ENCODE measurements around the gene SLC25A1. TPM values are rescaled to one million over a fixed set of nuclear protein-coding genes. Genes with fewer than 3 reads are reported as not detected.

Gene SLC25A1
- total RNA-seq = 100 to 1,000 TPM in 3 of 4 donors, 10 to 100 TPM in 1; 68.5 to 229 (median 185) TPM

DNA sequence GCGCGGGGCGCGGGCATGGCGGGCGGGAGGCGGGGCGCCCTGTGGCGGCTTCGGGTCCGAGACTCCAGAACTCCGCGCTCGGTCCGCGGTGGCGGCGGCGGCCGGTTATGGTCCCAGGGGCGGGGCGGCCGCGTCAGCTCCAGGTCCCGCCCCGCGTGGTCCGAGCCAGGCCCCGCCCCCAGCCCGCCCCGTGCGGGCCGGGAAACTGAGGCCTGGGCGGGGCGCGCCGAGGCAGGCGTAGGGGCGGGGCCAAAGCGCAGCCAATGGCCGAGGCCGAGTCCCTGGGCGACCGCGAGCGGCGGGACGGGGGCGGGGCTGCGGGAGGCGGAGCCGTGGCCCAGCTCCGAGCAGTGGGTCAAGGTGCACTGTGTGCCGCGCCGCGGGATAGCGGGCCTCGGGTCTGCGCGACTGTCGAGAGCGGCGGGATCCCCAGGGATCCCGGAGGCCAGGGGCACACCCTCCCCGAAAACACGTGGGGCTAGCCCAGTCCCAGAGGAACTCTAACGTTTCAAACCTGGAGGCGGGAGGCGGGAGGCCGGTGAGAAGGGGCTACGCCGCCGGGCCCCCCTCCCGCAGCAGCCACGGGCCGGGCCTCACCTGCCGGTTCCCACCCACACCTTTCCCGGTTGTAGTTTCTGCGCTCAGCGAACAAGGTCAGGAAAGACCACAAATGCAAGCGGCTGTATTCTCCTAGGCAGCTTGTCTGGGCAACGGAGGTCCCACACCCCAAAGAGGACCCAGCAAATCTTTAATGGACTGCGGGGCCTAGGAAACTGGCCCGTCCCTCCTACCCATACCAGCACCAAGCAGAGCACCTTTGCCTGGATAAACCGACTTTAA is at the start of gene SLC25A1:
TSS of gene SLC25A1 (minus strand) at position 80 of the 840 bp plus-strand sequence. CDS start at position 17, 63 bp downstream.
- Histone ChIP-seq H3K9me3 (no peaks in the 10 kb centered on the region), H3K27me3 (no peaks in the 10 kb centered on the region), H3K4me1 (peaks cover 0 to 36% (median 22%) of the 10 kb centered on the region in 4 donors), H3K4me3 (peak within 1 kb of the TSS; percentile 79 to 100 (median 97)), H3K36me3 (peaks cover 0 to 15% (median 0%) of the 10 kb centered on the region in 3 donors), H3K27ac (peak within 1 kb of the TSS; percentile 90 to 100 (median 94))
- DNase-seq = peak; percentile 93 to 97 (median 97)
- TF ChIP-seq, protein P1, sequence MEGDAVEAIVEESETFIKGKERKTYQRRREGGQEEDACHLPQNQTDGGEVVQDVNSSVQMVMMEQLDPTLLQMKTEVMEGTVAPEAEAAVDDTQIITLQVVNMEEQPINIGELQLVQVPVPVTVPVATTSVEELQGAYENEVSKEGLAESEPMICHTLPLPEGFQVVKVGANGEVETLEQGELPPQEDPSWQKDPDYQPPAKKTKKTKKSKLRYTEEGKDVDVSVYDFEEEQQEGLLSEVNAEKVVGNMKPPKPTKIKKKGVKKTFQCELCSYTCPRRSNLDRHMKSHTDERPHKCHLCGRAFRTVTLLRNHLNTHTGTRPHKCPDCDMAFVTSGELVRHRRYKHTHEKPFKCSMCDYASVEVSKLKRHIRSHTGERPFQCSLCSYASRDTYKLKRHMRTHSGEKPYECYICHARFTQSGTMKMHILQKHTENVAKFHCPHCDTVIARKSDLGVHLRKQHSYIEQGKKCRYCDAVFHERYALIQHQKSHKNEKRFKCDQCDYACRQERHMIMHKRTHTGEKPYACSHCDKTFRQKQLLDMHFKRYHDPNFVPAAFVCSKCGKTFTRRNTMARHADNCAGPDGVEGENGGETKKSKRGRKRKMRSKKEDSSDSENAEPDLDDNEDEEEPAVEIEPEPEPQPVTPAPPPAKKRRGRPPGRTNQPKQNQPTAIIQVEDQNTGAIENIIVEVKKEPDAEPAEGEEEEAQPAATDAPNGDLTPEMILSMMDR (IDR thresholded peaks at IDR 0.05) = peak in 1 of 6 experiments; percentile 5
- TF ChIP-seq POLR2A (IDR thresholded peaks at IDR 0.05) = peak; percentile 61 to 84

DNA sequence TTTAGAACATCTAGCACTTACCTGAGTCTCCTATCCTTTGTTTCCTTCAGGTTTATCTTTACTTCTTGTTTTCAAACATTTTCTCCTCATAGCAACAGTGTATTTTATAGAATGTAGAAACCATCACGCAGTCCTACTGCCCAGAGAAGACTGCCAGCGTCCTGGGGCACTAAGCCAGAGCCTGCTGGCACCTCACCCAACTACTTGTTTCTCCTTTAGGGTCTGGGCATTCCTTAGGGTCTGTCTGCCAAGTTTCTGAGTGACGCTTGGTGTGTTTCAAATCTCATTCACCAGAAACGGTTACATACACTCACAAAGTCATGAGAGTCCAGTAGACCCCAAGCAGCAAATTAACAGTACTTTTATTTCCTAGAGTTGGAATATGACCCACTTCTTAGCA is 49.6 kb upstream of the SLC25A1 start:
- H3K4me1 ChIP-seq = no peaks in the 10 kb centered on the region
- no peak overlapping the region for H3K4me3 ChIP-seq
- no peaks in the 10 kb centered on the region for H3K27me3 ChIP-seq
- no peak overlapping the region for H3K27ac ChIP-seq
- no peaks in the 10 kb centered on the region for H3K9me3 ChIP-seq
- DNase-seq = no peak
- no peak for TF ChIP-seq POLR2A (IDR thresholded peaks at IDR 0.05)
- TF ChIP-seq, protein P1 (IDR thresholded peaks at IDR 0.05) = no peak
- H3K36me3 ChIP-seq = no peaks in the 10 kb centered on the region

DNA sequence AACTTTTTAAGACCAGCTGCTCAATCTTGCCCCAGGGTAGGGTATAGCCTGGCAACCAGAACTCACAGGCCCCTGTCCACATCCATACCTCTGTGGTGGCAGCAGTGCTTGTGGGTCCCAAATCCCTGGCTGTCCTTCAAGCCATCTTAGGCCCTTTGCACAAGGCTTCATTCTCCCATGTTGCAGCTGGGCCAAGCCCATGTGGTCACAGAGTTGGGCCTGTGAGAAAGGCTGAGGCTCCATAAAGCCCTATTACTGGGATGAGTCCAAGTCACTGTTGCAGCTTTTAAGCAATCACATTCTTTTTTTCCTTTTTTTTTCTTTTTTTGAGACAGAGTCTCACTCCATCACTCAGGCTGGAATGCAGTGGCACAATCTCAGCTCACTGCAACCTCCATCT is 47.9 kb upstream of the SLC25A1 start:
- Histone ChIP-seq H3K27me3 (no peaks in the 10 kb centered on the region), H3K36me3 (no peaks in the 10 kb centered on the region), H3K27ac (no peak overlapping the region), H3K9me3 (no peaks in the 10 kb centered on the region), H3K4me3 (no peak overlapping the region), H3K4me1 (no peaks in the 10 kb centered on the region)
- DNase-seq = no peak
- TF ChIP-seq POLR2A (IDR thresholded peaks at IDR 0.05) = no peak
- TF ChIP-seq, protein P1 (IDR thresholded peaks at IDR 0.05) = no peak

DNA sequence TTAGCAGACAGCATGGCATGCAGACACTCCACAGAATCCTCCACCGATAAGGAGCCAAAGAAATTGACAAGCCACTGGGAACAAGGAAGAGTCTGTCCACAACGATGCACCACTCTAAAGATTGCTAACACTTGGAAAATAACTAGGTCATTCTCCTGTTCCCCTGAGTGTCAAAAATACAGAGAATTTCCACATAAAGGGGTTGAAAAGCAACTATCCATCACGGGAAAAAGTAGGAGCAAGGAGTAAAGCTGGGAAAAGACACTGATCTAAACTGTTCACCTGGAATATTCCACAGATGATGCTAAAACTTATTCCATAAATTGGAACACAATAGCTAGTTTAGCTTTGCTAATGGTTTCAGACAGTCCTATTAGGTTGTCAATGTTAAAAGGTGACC is 47.0 kb upstream of the SLC25A1 start:
- no peak for DNase-seq
- no peak overlapping the region for H3K4me3 ChIP-seq
- H3K9me3 ChIP-seq = no peaks in the 10 kb centered on the region
- H3K36me3 ChIP-seq = no peaks in the 10 kb centered on the region
- TF ChIP-seq, protein P1 (IDR thresholded peaks at IDR 0.05) = no peak
- TF ChIP-seq POLR2A (IDR thresholded peaks at IDR 0.05) = no peak
- no peaks in the 10 kb centered on the region for H3K27me3 ChIP-seq
- no peak overlapping the region for H3K27ac ChIP-seq
- H3K4me1 ChIP-seq = no peaks in the 10 kb centered on the region

DNA sequence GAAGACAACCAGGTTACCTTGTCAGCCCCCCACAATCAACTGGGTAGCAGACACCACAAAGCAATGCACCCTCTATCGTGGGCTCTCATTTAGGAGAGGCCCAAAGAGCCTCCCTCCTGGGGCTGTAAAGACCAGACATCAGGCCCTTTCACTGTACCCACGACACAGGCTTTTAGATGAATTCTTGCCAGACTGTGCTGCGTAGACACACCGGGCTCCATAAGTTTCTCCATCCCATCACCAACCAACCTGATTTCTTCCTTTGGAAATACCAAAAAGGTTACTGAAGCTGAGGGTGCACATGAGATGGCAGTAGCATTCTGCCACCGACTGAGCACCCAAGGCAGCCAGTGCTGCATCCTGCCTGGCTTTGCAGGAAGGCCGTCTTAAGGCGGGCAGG is 46.4 kb upstream of the SLC25A1 start:
- H3K27ac ChIP-seq = no peak overlapping the region
- no peaks in the 10 kb centered on the region for H3K9me3 ChIP-seq
- H3K27me3 ChIP-seq = no peaks in the 10 kb centered on the region
- TF ChIP-seq, protein P1 (IDR thresholded peaks at IDR 0.05) = no peak
- TF ChIP-seq POLR2A (IDR thresholded peaks at IDR 0.05) = no peak
- no peaks in the 10 kb centered on the region for H3K4me1 ChIP-seq
- DNase-seq = no peak
- H3K36me3 ChIP-seq = no peaks in the 10 kb centered on the region
- H3K4me3 ChIP-seq = no peak overlapping the region

All from Peyer's patch (tissue), 4 donors.